Measurements from ENCODE around the gene ARHGEF28. TPM values are rescaled to one million over a fixed set of nuclear protein-coding genes. Genes with fewer than 3 reads are reported as not detected.

ARHGEF28 gene
- total RNA-seq, 1 donor from 2014 or later, result 2.1 TPM

- DNase-seq, result no peak
- no peaks in the 10 kb centered on the region for H3K27me3 ChIP-seq (ENCODE audit: low read depth)
- no peaks in the 10 kb centered on the region for H3K4me1 ChIP-seq
- TF ChIP-seq, protein P1, sequence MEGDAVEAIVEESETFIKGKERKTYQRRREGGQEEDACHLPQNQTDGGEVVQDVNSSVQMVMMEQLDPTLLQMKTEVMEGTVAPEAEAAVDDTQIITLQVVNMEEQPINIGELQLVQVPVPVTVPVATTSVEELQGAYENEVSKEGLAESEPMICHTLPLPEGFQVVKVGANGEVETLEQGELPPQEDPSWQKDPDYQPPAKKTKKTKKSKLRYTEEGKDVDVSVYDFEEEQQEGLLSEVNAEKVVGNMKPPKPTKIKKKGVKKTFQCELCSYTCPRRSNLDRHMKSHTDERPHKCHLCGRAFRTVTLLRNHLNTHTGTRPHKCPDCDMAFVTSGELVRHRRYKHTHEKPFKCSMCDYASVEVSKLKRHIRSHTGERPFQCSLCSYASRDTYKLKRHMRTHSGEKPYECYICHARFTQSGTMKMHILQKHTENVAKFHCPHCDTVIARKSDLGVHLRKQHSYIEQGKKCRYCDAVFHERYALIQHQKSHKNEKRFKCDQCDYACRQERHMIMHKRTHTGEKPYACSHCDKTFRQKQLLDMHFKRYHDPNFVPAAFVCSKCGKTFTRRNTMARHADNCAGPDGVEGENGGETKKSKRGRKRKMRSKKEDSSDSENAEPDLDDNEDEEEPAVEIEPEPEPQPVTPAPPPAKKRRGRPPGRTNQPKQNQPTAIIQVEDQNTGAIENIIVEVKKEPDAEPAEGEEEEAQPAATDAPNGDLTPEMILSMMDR (IDR thresholded peaks at IDR 0.05; ENCODE audit: borderline replicate concordance), result no peak
- H3K9me3 ChIP-seq (replicated peaks), result no peaks in the 10 kb centered on the region
- intact Hi-C loops (cut with micrococcal nuclease), result no loop called here
- no peak overlapping the region for H3K4me3 ChIP-seq
- H3K36me3 ChIP-seq, result no peaks in the 10 kb centered on the region
- no peak overlapping the region for H3K27ac ChIP-seq (replicated peaks)
Measured at GRCh38 chr5:73831066-73831465, 205.1 kb downstream of the ARHGEF28 start.

GRCh38 chr5:73834693-73835092 is 208.7 kb downstream of the ARHGEF28 start:
- no peak overlapping the region for H3K27ac ChIP-seq (replicated peaks)
- TF ChIP-seq, protein P1 (IDR thresholded peaks at IDR 0.05; ENCODE audit: borderline replicate concordance), result no peak
- no peaks in the 10 kb centered on the region for H3K4me1 ChIP-seq
- intact Hi-C loops (cut with micrococcal nuclease), result no loop called here
- H3K36me3 ChIP-seq, result no peaks in the 10 kb centered on the region
- no peak overlapping the region for H3K4me3 ChIP-seq
- DNase-seq, result no peak
- no peaks in the 10 kb centered on the region for H3K27me3 ChIP-seq (ENCODE audit: low read depth)
- peaks cover 11% of the 10 kb centered on the region for H3K9me3 ChIP-seq (replicated peaks)

DNA sequence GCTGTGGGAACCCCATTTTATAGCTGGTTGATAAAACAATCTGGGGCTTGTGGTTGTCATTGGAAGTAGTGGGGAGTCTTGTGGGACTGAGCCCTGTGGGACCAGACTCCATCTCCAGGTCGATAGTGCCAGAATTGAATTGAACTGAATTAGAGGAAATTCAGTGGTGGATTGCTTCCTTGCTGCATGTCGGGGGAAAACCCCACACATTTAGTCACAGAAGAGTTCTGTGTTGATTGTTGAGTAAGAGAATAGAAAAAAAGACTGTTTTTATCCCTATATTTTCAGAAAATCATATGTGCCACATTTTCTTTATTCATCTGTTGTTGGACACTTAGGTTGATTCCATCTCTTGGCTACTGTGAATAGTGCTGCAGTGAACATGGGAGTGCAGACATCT is 209.7 kb downstream of the ARHGEF28 start:
- Histone ChIP-seq H3K4me1 (no peaks in the 10 kb centered on the region), H3K9me3 (replicated peaks) (peaks cover 11% of the 10 kb centered on the region), H3K27ac (replicated peaks) (no peak overlapping the region), H3K27me3 (ENCODE audit: low read depth) (no peaks in the 10 kb centered on the region), H3K36me3 (no peaks in the 10 kb centered on the region), H3K4me3 (no peak overlapping the region)
- intact Hi-C loops (cut with micrococcal nuclease), result no loop called here
- TF ChIP-seq, protein P1 (IDR thresholded peaks at IDR 0.05; ENCODE audit: borderline replicate concordance), result no peak
- DNase-seq, result no peak

DNA sequence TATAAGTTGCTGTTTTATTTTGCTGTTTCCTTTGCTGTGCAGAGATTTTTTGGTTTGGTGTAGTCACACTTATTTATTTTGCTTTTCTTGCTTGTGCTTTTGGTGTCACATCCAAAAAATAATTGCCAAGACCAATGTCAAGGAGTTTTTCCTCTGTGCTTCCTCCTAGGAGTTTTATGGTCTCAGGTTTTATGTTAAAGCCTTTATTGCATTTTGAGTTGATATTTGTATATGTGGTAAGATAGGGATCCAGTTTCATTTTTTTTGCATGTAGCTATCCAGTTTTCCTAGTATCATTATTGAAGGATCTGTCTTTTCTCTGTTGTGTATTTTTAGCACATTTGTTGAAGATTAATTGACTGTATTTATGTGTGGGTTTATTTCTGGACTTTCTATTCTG is 210.6 kb downstream of the ARHGEF28 start:
- Histone ChIP-seq H3K9me3 (replicated peaks) (peaks cover 11% of the 10 kb centered on the region), H3K36me3 (no peaks in the 10 kb centered on the region), H3K4me1 (no peaks in the 10 kb centered on the region), H3K27ac (replicated peaks) (no peak overlapping the region), H3K4me3 (no peak overlapping the region), H3K27me3 (ENCODE audit: low read depth) (no peaks in the 10 kb centered on the region)
- TF ChIP-seq, protein P1 (IDR thresholded peaks at IDR 0.05; ENCODE audit: borderline replicate concordance), result no peak
- intact Hi-C loops (cut with micrococcal nuclease), result no loop called here
- no peak for DNase-seq

DNA sequence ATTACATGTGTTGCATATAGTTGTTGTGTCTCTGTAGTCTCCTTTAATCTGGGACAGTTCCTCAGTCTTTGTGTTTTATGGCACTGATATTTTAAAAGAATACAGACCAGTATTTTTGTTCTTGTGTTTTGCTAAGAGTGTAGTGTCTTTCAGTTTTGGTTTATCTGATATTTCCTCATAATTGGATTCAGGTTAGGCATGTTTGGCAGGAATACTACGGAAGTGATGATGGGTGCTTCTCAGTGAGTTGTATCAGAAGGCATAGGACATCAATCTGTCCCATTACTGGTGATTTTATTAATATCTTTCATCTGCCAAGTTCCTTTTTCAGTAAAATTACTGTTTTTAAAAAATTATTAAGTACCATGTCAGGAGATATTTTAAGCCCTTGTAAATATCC is 212.9 kb downstream of the ARHGEF28 start:
- H3K27ac ChIP-seq (replicated peaks), result no peak overlapping the region
- intact Hi-C loops (cut with micrococcal nuclease), result no loop called here
- no peaks in the 10 kb centered on the region for H3K4me1 ChIP-seq
- TF ChIP-seq, protein P1 (IDR thresholded peaks at IDR 0.05; ENCODE audit: borderline replicate concordance), result no peak
- no peaks in the 10 kb centered on the region for H3K27me3 ChIP-seq (ENCODE audit: low read depth)
- no peak overlapping the region for H3K4me3 ChIP-seq
- no peak for DNase-seq
- peaks cover 11% of the 10 kb centered on the region for H3K9me3 ChIP-seq (replicated peaks)
- no peaks in the 10 kb centered on the region for H3K36me3 ChIP-seq

DNA sequence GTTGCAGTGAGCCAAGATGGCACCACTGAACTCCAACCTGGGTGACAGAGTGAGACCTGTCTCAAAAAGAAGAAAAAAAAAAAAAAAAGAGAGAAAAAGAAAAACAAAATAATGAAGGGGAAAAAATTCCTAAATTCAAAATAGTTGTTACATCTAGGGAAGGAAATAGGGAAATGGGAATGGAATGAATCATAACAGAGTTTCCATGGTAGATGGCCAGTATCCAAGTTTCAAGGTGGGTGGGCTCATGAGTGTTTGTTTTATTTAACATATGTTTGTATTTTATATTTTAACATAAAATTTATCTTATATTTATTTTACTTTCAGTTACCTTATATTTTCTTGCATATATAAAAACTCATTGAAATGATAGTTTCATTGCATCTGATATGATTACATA is 215.6 kb downstream of the ARHGEF28 start:
- intact Hi-C loops (cut with micrococcal nuclease), result no loop called here
- Histone ChIP-seq H3K36me3 (no peaks in the 10 kb centered on the region), H3K4me3 (no peak overlapping the region), H3K4me1 (no peaks in the 10 kb centered on the region), H3K27me3 (ENCODE audit: low read depth) (no peaks in the 10 kb centered on the region), H3K27ac (replicated peaks) (no peak overlapping the region), H3K9me3 (replicated peaks) (peaks cover 10% of the 10 kb centered on the region)
- TF ChIP-seq, protein P1 (IDR thresholded peaks at IDR 0.05; ENCODE audit: borderline replicate concordance), result no peak
- DNase-seq, result no peak
